SK-N-SH (cell line): ENCODE data around the gene TENT4A. TPM values are rescaled to one million over a fixed set of nuclear protein-coding genes. Genes with fewer than 3 reads are reported as not detected.

Source experiments
- CTCF ChIA-PET: fragments of 300-600, 350-600 bp; formaldehyde crosslinking; extraction: SDS; loops from one replicate; lab custom pipeline; 2021; lab: Yijun Ruan, JAX
- POLR2A ChIA-PET: fragments of 350-600 bp; sonication (Branson Sonifier 250); formaldehyde crosslinking; extraction: SDS; loops from one replicate; lab custom pipeline; 2020; ENCODE audit warnings: antibody characterized with exemption, inconsistent platforms; lab: Yijun Ruan, JAX
- DNase-seq: peaks from one replicate; pipeline ENCODE4 v3.0.0; 2012
- H2AFZ ChIP-seq: fragments of 200-600 bp; sonication (generic); 2 replicates; pipeline ENCODE4 v1.8.1; 2016; ENCODE audit warnings: antibody characterized with exemption, mild to moderate bottlenecking, low read depth
- H3F3A ChIP-seq: fragments of 200-600 bp; sonication (generic); replicated peaks from 2 replicates; pipeline ENCODE3; 2016; ENCODE audit warnings: antibody characterized with exemption, mild to moderate bottlenecking; ENCODE audit not compliant: insufficient read depth
- H3K27ac ChIP-seq, 2 experiments: fragments of 200-500 bp in 1 of 2; fragments of 200-600 bp in 1 of 2; sonication (Bioruptor generic) in 1 of 2; sonication (generic), shearing (Covaris generic) in 1 of 2; 2 replicates each; pipeline versions ENCODE4 v1.5.1 to v1.6.1; 2014 to 2016; ENCODE audit warnings: low read depth in 2 of 2, inconsistent platforms in 1 of 2, low read length in 1 of 2, mild to moderate bottlenecking in 1 of 2, mixed read lengths in 1 of 2
- H3K27me3 ChIP-seq: fragments of 200-600 bp; sonication (generic), shearing (Covaris generic); 2 replicates; pipeline ENCODE4 v1.6.1; 2016; ENCODE audit warnings: mixed run types; ENCODE audit not compliant: insufficient read depth
- H3K36me3 ChIP-seq, 2 experiments: fragments of 200-500 bp in 1 of 2; fragments of 200-600 bp in 1 of 2; sonication (Bioruptor generic) in 1 of 2; sonication (generic) in 1 of 2; replicated peaks in 1 of 2; 2 replicates each; pipeline versions ENCODE3 to v1.5.1; 2014 to 2016; ENCODE audit warnings: low read length in 1 of 2, mild to moderate bottlenecking in 1 of 2; ENCODE audit not compliant: insufficient read depth in 2 of 2, control insufficient read depth in 1 of 2
- H3K4me1 ChIP-seq, 2 experiments: fragments of 200-500 bp in 1 of 2; fragments of 200-600 bp in 1 of 2; sonication (Bioruptor generic) in 1 of 2; sonication (generic), shearing (Covaris generic) in 1 of 2; 2 replicates each; pipeline versions ENCODE4 v1.5.1 to v1.6.1; 2014 to 2016; ENCODE audit warnings: low read depth in 1 of 2, low read length in 1 of 2, mixed run types in 1 of 2; ENCODE audit not compliant: insufficient read depth in 2 of 2, control insufficient read depth in 1 of 2
- H3K4me2 ChIP-seq: fragments of 200-600 bp; sonication (generic), shearing (Covaris generic); 2 replicates; pipeline ENCODE4 v1.6.1; 2017; ENCODE audit warnings: mixed run types
- H3K4me3 ChIP-seq, 2 experiments: fragments of 200-500 bp in 1 of 2; fragments of 200-600 bp in 1 of 2; sonication (Bioruptor generic) in 1 of 2; sonication (generic), shearing (Covaris generic) in 1 of 2; 2 replicates each; pipeline versions ENCODE4 v1.5.1 to v1.8.1; 2014 to 2016; ENCODE audit warnings: low read depth in 2 of 2, inconsistent platforms in 1 of 2, low read length in 1 of 2, mild to moderate bottlenecking in 1 of 2, mixed read lengths in 1 of 2, moderate library complexity in 1 of 2
- H3K79me2 ChIP-seq: fragments of 200-600 bp; sonication (generic); 2 replicates; pipeline ENCODE4 v1.8.1; 2017; ENCODE audit warnings: mild to moderate bottlenecking; ENCODE audit not compliant: insufficient read depth
- H3K9ac ChIP-seq: fragments of 200-600 bp; sonication (generic); 2 replicates; pipeline ENCODE4 v1.6.1; 2017; ENCODE audit warnings: mixed run types
- H3K9me2 ChIP-seq: fragments of 200-600 bp; sonication (generic); 2 replicates; pipeline ENCODE4 v1.6.1; 2017; ENCODE audit warnings: mixed run types
- H3K9me3 ChIP-seq: fragments of 200-600 bp; sonication (generic); 2 replicates; pipeline ENCODE4 v1.6.1; 2017; ENCODE audit warnings: mixed run types, mild to moderate bottlenecking, moderate library complexity
- H4K20me1 ChIP-seq: fragments of 200-600 bp; sonication (generic); 2 replicates; pipeline ENCODE4 v1.6.1; 2017; ENCODE audit warnings: mild to moderate bottlenecking, mixed run types; ENCODE audit not compliant: insufficient read depth
- FOXJ3 ChIP-seq: sonication (generic); formaldehyde crosslinking; IDR thresholded peaks from 2 replicates; pipeline ENCODE4 v1.5.1; 2020; ENCODE audit warnings: mild to moderate bottlenecking, missing genetic modification reagents
- FOXM1 ChIP-seq: IDR thresholded peaks from 2 replicates; pipeline ENCODE4 v1.4.0; 2012; ENCODE audit warnings: low read depth, mild to moderate bottlenecking
- GABPA ChIP-seq: IDR thresholded peaks from 2 replicates; pipeline ENCODE4 v1.4.0; 2012; ENCODE audit warnings: low read depth, mild to moderate bottlenecking
- GATA2 ChIP-seq: sonication (generic); formaldehyde crosslinking; IDR thresholded peaks from 2 replicates; pipeline ENCODE4 v1.5.0; 2020; ENCODE audit warnings: mild to moderate bottlenecking, missing genetic modification reagents
- MXI1 ChIP-seq: IDR thresholded peaks from 2 replicates; pipeline ENCODE4 v1.6.1; 2012; ENCODE audit warnings: mild to moderate bottlenecking, low read depth, low read length, improper control_type of control experiment
- NRF1 ChIP-seq: IDR thresholded peaks from 2 replicates; pipeline ENCODE4 v1.6.1; 2012; ENCODE audit warnings: low read depth, mild to moderate bottlenecking, low read length
- RFX5 ChIP-seq: IDR thresholded peaks from 2 replicates; pipeline ENCODE4 v1.6.1; 2012; ENCODE audit warnings: mild to moderate bottlenecking, improper control_type of control experiment, low read length
- SIN3A ChIP-seq: IDR thresholded peaks from 2 replicates; pipeline ENCODE4 v1.6.1; 2012; ENCODE audit warnings: low read depth, mild to moderate bottlenecking, low read length, moderate library complexity, borderline replicate concordance
- SMC3 ChIP-seq: IDR thresholded peaks from 2 replicates; pipeline ENCODE4 v1.6.1; 2012; ENCODE audit warnings: low read depth, low read length, improper control_type of control experiment
- TEAD4 ChIP-seq: IDR thresholded peaks from 2 replicates; pipeline ENCODE4 v1.4.0; 2012; ENCODE audit warnings: mild to moderate bottlenecking, borderline replicate concordance; ENCODE audit not compliant: insufficient read depth
- USF1 ChIP-seq: IDR thresholded peaks from 2 replicates; pipeline ENCODE4 v1.4.0; 2012; ENCODE audit warnings: low read depth, borderline replicate concordance
- USF2 ChIP-seq: fragments of 150-350 bp; IDR thresholded peaks from 2 replicates; pipeline ENCODE4 v1.6.1; 2017; ENCODE audit warnings: antibody characterized with exemption, low read length, low read depth, borderline replicate concordance
- YY1 ChIP-seq: IDR thresholded peaks from 2 replicates; pipeline ENCODE4 v1.4.0; 2012; ENCODE audit warnings: low read depth, mild to moderate bottlenecking
- ZBTB33 ChIP-seq: IDR thresholded peaks from 2 replicates; pipeline ENCODE4 v1.4.0; 2012; ENCODE audit warnings: low read depth, borderline replicate concordance
- WGBS: methylation state at CpG from one replicate; pipeline ENCODE4 v1.1.6; 2017; ENCODE audit warnings: low lambda C conversion rate; 5-methylcytosine and 5-hydroxymethylcytosine counted together
- polyA plus RNA-seq, 3 experiments: library from polyadenylated mRNA; depleted of rRNA; stranded (reverse); fragments of >200 nt; gene quantifications; 2 replicates each; pipeline ENCODE4 v1.2.3, GENCODE V29; 2012

TENT4A gene
- polyA plus RNA-seq, 1 of the 3 experiments (the other 2 are of a cell fraction), result 6.0 TPM

GRCh38 chr5:6757414-6757969 lies 44.3 kb downstream of the TENT4A start (continued):
- no peak for TF ChIP-seq USF1

DNA sequence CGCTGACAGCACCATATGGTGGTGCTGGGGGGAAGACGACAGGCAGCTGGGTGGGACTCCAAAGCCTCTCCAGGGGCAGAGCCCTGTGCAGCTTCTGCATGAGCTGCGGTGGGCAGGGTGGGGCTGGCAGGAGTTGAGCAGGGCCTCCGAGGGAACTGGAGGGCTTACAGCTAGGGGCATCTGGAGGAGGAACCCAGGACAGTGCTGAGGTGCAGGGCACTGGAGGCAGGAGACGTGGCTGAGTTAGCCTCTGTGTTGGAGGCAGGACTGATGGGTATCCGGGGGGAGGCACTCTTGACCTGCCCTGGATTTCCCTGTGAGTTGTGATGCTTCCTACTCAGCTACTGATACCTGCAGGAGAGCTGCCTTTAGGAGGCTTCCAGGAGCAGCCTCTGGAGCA lies 45.0 kb downstream of the TENT4A start:
- Histone ChIP-seq H3K9me2 (no peaks in the 10 kb centered on the region), H3K27ac (no peak overlapping the region), H2AFZ (no peak overlapping the region), H3K4me2 (no peak overlapping the region), H3K4me3 (no peak overlapping the region), H3K79me2 (peaks cover 5% of the 10 kb centered on the region; the same call in 1 of the 2 replicates), H3K36me3 (peaks cover 33 to 41% of the 10 kb centered on the region in 2 experiments), H3K9me3 (no peaks in the 10 kb centered on the region), H4K20me1 (no peaks in the 10 kb centered on the region), H3K9ac (no peak overlapping the region), H3K4me1 (no peaks in the 10 kb centered on the region; a peak in 1 of 4 replicates), H3F3A (no peaks in the 10 kb centered on the region), H3K27me3 (no peaks in the 10 kb centered on the region)
- 60% methylated on average over 1 of the region's 6 CpGs for WGBS
- TF ChIP-seq SIN3A (no peak), SMC3 (no peak), GABPA (no peak), MXI1 (no peak), ZBTB33 (no peak), NRF1 (no peak), GATA2 (CRISPR knock-in tag) (no peak), FOXM1 (no peak), USF2 (no peak), RFX5 (no peak), FOXJ3 (CRISPR knock-in tag) (no peak), YY1 (no peak), TEAD4 (no peak)
- POLR2A ChIA-PET, result no interaction called here
- DNase-seq, result no peak
- CTCF ChIA-PET, result interaction anchor here (1.1 kb wide), 1 partner anchor 12 kb away, joined by 3 read pairs; no protein-coding TSS in a partner anchor
